GM18858 (cell line): ENCODE results near the gene SEC14L2.
"Not testable (repeated sequence)": the region's sequence is repeated elsewhere in the genome, so short reads cannot be mapped to it uniquely, and the experiment has no call there.

Experiments used
- ATAC-seq: cut with Tn5 transposase; IDR thresholded peaks from one replicate; pipeline ENCODE4 v1.9.1; 2021; ENCODE audit not compliant: unreplicated experiment

The SEC14L2 gene

DNA sequence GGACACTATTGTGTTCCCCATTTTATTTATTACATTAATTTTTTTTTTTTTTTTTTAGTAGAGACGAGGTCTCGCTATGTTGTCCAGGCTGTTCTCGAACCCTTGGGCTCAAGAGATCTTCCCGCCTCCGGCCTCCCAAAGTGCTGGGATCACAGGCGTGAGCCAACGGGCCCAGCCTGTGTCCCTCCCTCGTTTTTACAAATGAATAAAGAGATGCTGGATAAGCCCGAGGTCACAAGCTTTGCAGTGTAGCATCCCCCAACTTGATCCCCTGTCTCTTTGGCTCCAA is 28.5 kb downstream of the SEC14L2 start:
- no peak for ATAC-seq

DNA sequence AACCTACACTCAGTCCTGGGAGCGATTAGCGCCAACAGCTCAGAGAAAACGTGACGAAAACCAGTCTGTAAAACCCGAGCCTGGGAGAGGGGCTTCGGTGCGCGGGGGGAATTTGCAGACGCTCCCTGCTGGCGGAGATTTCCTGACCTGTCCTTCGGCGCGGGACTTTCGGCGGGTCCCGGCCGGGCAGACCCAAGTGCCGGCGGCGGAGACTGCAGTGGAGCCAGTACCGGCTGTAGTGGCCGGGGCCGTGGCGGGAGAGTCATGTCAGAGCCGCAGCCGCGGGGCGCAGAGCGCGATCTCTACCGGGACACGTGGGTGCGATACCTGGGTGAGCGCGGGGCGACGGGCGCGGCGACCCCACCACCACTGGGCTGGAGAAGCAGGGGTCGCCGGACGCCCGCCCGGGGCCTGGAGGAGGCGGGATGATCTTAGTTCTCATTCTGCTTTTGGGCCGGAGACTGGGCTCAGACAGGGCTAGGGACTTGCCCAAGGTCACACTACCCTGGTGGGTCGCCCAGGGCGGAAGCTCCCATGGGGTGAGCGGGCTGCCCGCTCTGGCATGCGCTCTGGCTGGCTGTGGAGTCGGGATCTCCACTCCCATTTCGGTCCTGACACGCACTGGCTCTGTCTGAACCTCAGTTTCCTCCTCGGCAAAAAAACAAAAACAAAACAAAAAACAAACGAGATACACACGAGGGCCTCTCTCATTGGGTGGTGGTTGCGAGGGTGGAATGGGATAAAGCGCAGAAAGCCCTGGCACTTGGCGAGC is 29.0 kb downstream of the SEC14L2 start, which contains the start of gene MTFP1:
Gene MTFP1, plus strand, starts transcription at position 153 of the 772 bp plus-strand sequence. Its CDS starts 112 bp downstream, at position 265.
- no peak for ATAC-seq

DNA sequence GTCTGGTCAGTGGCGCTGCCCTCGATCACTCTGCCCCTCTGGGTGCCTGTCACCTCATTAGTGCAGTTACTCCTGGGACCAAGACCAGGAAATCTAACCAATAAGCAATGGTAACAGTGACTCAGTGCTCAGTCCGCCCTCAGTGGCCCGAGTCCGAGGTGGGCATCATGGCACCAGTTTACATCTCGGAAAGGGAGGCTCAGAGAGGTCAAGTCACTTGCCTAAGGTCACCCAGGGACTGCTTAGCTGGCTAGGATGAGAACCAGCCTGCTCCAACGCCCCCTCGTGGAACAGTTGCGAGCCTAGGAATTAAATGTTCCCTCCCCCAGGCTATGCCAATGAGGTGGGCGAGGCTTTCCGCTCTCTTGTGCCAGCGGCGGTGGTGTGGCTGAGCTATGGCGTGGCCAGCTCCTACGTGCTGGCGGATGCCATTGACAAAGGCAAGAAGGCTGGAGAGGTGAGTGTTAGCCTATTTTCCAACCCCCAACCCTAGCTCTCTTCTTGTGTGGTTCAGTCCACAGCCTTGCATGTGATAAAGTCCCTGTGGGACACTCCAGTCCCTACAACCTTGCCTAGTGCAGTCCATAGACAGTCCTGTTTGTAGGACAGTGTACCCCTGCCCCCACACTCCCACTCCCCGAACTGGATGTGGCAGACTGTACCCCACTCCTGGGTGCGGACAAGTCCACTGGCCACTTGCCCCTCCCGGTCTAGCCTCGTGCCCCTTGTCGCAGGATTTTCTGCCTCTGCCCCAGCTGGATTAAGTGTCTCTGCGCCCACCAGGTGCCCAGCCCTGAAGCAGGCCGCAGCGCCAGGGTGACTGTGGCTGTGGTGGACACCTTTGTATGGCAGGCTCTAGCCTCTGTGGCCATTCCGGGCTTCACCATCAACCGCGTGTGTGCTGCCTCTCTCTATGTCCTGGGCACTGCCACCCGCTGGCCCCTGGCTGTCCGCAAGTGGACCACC is 29.9 kb downstream of the SEC14L2 start:
- no peak for ATAC-seq

DNA sequence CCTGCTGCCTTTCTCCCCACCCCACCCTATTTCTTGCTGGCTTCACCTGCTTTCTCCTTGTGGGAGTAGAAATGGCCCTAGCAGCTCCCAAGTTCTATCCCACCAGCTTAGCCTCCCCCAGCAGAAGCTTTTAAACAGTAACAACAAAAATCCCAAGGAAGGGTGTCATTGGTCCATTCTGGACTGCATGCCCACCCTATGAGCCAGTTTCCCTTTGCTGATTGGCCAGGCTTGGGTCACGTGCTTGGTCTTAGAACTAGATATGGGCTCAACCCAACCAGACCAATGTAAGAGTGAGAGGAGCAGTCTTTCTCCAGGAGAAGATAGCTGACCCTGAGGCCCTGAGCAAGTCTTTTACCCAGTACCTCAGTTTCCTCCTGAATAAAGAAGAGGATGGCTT is 31.1 kb downstream of the SEC14L2 start:
- no peak for ATAC-seq

DNA sequence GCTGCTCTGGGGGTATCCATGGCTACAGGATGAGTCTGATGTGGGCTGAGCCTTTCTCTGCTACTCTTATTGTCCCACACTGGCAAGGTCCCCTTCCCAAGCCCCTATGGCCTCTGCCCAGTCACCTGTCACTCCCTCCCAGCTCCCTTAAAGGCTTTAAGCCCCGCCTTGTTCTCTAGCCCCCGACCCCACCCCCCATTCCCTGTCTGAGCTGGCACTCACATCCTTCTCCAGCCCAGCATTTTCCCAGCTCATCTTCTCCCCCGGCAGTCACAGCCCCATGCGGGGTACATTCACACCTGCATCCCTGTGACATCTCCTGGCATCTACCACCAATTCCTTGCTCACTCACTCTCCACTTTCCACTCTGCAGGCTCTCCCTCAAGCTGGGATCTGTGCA is 33.1 kb downstream of the SEC14L2 start:
- no peak for ATAC-seq

DNA sequence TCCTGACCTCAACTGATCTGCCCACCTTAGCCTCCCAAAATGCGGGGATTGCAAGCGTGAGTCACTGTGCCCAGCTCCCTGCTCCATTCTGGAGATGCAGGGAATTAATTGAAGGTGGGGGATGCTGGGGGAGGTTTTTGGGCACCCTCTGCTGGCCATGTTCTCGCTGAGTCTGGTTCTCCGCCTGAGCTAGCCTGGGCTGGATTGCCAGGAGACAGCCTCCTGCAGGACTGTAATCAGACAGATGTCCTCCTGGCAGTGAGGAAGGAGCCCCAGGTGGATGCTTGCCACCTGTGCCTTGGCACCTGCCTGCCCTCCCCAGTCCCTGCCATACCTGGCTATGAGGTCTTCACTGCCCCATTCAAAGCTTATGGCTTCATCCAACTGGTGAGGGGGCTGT is 34.1 kb downstream of the SEC14L2 start:
- no peak for ATAC-seq

DNA sequence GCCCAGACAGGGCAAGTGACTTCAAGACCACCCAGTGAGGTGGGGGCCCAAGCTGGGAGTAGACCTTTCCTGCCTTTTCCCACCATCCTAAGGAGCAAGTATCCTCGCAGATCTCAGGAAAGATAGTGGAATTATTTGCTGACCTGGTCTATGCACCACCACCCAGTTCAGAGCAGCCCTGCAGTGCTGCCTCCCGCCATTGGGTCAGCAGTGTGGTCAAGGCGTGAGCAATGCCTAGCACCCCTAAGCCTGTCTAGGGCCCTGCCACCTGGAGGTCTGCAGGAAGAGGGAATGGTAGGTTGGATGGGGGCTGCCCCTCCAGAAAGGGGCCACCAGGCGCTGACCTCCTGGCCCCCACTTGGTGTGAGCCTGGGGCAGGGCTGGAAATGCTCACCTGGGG is 35.3 kb downstream of the SEC14L2 start:
- ATAC-seq = no peak

DNA sequence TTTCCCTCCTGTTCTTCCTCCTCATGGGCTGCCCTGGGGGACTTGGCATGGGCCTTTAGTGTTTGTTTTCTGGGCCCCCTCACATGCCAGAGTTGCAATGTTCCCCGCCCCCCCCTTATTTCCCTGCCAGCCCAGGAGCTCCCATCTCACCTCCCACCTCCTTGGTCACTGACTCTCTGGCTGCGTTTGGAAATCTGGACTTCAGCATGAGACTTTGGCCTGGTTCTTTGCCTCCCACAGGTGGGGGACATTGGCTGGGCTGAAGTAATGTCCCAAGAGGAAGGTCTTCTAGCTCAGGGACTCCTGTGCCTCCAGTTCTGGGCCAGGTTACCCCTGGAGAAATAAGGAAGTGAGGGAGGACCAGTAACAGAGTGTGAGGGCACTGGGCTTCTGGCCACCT is 35.7 kb downstream of the SEC14L2 start:
- ATAC-seq = no peak

DNA sequence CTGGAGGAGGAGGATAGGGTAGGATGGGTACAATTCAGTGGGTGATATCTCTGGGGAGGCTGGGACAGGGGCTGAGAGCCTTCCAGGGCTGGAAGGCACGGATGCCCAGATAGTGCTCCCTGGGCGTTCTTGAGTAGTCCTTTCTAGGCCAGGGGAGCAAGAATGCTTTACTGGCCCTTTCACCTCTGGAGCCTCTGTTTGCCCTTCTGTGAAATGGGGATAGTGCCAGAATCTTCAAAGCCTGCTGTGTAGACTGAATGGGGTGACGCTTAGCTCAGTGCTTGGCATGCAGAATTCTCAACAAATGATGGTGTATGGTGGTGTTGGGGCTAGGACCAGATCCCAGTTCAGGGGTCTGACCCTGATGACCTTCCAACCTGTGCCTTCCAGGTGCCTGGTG is 36.4 kb downstream of the SEC14L2 start:
- ATAC-seq = no peak

DNA sequence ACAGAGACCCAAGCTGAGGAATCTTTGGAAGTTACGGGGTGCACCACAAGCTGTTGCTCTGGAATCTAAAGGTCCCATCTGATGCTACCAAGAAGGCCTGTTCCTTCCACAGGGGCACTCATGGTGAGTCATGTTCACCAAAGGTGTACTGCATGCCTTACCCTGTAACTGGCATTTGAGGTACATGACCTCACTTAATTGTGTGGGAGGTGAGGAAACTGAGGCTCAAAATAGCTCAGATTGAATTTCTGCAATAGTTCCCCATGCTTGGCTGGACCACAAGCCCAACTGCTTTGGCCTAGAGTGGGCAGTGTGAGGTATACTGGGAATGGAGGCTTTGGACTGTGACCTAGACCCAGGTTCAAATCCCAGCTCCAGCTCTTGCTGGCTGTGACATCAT is 37.0 kb downstream of the SEC14L2 start:
- ATAC-seq = no peak

DNA sequence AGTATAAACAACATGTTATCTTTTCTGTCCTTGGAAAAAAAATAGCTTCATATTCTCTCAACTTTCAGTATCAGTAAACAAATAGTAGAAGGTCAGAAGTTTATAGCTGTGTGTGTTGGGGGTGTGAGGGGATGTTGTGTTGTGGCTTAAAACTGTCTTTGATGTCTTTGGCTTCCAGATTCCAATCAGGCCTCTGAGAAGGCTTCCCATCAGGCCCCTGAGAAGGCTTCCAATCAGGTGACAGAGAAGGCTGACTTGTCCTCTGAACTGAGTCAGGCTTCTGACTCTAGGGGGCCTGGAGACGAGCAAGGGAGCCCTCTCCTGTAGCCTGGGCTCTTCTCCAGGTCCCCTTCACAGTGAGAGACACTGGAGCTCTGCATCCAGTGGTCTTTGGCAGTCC is 38.0 kb downstream of the SEC14L2 start:
- ATAC-seq = no peak

DNA sequence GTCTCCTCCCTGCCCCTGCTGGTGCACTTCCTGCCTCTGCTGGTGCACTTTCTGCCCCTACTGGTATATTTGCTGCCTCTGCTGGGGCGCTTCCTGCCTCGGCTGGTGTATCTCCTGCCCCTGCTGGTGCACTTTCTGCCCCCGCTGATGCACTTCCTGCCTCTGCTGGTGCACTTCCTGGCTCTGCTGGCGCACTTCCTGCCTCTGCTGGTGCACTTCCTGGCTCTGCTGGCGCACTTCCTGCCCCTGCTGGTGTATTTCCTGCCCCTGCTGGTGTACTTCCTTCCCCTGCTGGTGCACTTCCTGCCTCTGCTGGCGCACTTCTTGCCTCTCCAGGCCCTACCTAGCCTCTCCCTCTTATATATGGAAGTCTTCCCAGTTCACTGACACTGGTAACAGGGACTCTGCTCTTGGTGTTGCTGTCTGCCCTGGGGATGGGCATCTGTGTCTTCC is 38.9 kb downstream of the SEC14L2 start:
- no peak for ATAC-seq

DNA sequence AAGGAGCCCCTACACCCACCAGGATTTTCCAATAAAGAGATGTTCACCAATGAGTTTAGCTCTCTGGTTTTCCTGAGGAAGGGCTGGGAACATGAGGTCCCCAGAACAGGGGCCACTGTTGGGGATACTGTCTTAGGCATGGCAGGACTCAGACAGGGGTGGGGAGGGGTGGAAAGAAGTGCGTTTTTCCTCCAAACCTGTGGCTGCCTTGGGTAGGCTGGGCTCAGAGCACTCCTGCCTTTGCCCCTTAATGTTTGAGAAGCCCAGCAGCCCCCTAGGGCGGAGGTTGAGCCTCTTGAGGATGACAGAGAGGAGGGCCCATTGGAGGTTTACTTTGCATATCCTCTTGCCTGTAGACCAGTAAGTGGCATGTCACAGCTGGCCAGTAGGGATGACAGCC is 39.4 kb downstream of the SEC14L2 start:
- ATAC-seq = no peak

DNA sequence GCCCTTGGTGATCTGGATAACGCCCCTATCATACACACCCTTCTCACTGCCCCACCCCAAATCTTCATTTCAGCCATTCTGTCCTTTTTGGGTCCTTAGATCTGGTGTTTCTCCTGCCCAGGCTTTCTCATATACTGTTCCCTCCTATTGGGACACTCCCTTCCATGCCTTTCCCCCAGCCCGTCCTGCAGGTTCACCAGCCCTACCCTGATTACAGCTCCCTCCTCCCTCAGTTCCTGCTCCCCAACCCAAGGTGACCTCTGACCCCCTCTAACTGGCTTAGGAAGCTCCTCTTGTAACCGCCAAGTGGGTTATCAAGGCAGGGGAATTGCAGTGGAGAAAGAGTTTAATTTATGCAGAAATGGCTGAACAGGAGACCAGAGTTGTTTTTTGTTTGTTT is 41.7 kb downstream of the SEC14L2 start:
- ATAC-seq = no peak

DNA sequence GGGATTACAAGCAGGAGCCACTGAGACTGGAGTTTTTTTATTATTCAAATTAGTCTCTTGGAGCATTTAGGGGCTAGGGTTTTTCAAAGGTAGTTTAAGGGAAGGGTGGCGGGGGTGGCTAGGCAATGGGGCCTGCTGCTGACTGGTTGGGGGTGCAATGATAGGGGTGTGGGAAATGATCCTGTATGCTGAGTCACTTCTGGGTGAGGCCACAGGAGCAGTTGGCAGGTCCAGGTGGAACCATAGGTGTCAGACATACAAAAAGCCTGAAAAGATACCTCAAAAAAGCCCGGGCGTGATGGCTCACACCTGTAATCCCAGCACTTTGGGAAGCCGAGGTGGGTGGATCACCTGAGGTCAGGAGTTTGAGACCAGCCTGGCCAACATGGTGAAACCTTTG is 42.4 kb downstream of the SEC14L2 start:
- ATAC-seq = no peak

DNA sequence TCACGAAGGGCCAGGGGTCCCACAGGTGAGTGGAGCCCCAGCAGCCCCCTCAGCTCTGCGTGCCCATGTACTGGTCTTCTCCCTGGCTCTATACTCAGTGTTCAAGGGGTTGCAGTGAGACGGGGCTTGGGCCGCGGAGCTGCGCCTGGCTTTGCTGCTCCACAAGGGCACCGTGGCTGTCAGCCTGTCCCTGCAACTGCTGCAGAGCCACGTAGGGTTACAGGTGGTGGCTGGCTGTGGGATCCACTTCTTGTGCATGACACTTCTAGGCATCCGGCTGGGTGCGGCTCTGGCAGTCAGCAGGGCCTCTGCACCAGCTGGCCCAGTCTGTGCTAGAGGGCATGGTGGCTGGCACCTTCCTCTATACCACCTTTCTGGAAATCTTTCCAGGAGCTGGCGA is 43.0 kb downstream of the SEC14L2 start:
- no peak for ATAC-seq

DNA sequence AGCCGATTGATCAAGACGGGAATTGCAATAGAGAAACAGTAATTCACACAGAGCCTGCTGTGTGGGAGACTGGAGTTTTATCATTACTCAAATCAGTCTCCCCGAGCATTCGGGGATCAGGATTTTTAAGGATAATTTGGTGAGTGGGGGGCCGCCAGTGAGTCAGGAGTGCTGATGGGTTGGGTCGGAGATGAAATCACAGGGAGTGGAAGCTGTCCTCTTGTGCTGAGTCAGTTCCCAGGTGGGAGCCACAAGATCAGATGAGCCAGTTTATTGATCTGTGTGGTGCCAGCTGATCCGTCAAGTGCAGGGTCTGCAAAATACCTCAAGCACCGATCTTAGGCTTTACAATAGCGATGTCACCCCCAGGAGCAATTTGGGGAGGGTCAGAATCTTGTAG is 44.3 kb downstream of the SEC14L2 start:
- no peak for ATAC-seq

DNA sequence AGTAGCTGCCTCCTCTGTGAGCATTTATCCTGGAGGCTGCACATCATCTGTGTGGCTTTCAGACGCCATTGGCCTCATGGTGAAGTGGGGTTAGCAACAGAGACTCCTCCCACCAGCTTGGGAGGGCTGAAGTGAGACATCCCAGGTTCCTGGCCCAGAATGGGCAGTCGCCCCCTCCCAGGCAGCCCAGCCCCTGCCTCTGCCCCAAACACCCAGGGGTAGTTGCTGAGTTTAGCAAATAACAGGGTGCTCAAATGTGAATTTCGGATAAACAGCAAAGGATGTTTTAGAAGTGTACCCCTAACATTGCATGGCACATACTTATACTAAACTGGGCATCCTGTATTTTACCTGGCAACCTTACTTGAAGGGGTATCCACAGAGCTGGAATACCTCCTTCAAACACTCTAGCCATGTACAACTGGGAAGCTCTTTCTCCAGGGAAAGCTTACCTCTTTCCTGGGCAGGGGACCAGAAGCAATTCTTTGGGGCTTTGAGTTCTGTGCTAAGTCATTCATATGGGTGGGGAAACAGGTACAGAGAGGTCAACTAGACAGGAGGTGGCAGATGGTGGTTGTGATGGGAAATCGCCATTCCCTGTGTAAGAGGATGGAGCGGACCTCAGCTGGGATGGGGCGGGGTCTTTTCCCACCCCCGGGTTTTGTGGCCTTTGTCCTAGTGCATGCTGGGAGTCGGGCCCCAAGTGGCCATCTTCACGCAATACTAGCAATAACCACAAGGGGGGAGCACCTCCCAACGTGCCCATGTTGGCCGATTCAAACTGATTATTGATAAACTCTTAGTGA is 48.0 kb downstream of the SEC14L2 start:
- ATAC-seq = no peak

DNA sequence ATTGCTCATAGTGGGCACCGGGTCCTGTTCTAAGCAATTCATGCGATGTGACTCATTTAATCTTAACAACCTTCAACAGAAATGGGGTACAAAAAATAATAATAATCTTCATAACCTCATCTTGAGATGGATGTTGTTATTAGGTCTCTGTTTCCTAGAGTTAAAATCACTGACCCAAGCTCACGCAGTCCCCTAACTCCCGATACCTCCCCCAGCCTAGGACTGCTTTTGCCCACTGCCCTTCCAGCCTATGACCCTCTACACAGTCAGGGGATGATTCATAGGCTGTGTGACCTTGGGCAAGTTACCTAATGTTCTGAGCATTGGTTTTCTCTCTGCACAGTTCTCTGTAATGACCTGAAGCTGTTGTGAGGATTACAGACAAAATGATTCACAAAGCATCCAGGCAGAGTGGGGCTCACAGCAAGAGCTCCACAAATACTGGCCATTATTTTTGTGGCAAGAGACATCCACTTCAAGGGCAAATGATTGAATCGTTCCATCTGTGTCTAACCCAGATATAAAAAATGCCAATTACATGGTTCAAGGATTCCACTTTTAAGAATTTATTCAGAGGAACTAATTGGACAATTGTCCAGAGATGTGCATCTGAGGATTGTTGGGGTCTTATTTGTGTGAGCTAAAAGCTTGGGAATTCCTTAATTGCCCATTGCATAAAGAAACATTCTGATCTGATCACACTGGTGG is 48.8 kb downstream of the SEC14L2 start:
- ATAC-seq = no peak

DNA sequence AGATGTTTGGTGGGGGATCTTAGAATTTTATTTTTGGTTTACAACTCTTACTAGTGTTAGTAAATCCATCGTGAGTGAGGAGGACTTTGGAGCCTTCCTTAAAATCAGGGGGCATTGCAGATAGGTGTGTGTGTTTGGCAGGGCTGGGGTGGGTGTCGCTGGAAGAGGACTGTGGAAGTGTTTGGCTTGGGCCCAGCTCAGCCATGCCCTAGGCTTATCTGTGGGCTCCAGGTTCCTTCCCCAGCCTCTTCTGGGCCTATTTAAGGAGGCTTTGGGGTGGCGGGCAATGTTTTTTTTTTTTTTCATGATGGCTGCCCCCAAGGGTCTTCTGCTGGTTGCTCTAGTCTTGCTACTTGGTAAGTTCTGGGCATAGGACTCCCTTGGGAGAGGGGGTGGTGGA is 50.8 kb downstream of the SEC14L2 start:
- ATAC-seq = no peak

DNA sequence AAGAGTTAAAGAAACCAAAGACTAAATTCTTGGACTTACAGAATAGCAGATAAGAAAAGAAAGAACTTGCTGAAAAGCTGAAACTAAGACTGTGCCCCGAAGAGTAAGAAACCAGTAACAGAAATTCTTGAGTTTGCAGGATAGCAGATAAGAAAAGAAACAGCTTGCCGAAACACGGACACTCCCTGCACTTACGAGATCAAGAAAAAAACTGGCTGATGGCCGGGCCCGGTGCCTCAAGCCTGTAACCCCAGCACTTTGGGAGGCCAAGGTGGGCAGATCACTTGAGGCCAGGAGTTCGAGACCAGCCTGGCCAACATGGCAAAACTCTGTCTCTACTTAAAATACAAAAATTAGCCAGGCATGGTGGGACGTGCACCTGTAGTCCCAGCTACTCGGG is 54.7 kb downstream of the SEC14L2 start:
- ATAC-seq = not testable (repeated sequence)
